H9 (cell line): ENCODE measurements around the gene DEUP1. TPM values are rescaled to one million over a fixed set of nuclear protein-coding genes. Genes with fewer than 3 reads are reported as not detected.

Experiments
- DNase-seq: peaks from one replicate; pipeline ENCODE4 v3.0.0-alpha.2; 2017
- H2AFZ ChIP-seq: one replicate; pipeline ENCODE4 v1.6.1; 2013; ENCODE audit warnings: mild to moderate bottlenecking, low read length, control low read depth, moderate library complexity
- H2AK5ac ChIP-seq: 2 replicates; pipeline ENCODE4 v1.6.1; 2013; ENCODE audit warnings: low read length, control low read depth, mixed read lengths; ENCODE audit not compliant: insufficient read length
- H2BK120ac ChIP-seq: one replicate; pipeline ENCODE4 v1.6.1; 2013; ENCODE audit warnings: low read depth, mild to moderate bottlenecking, low read length, control low read depth, inconsistent platforms; ENCODE audit not compliant: poor library complexity, severe bottlenecking
- H2BK12ac ChIP-seq: 2 replicates; pipeline ENCODE4 v1.6.1; 2013; ENCODE audit warnings: low read length, control low read depth, mixed read lengths, low read depth; ENCODE audit not compliant: insufficient read length
- H2BK15ac ChIP-seq: 2 replicates; pipeline ENCODE4 v1.6.1; 2013; ENCODE audit warnings: low read depth, low read length, control low read depth
- H2BK20ac ChIP-seq: one replicate; pipeline ENCODE4 v1.6.1; 2013; ENCODE audit warnings: low read depth, mild to moderate bottlenecking, low read length, control low read depth, inconsistent platforms; ENCODE audit not compliant: poor library complexity, severe bottlenecking
- H2BK5ac ChIP-seq: 2 replicates; pipeline ENCODE4 v1.6.1; 2013; ENCODE audit warnings: low read length, control low read depth, mixed read lengths; ENCODE audit not compliant: insufficient read length
- H3K14ac ChIP-seq: 2 replicates; pipeline ENCODE4 v1.6.1; 2013; ENCODE audit warnings: low read length, control low read depth; ENCODE audit not compliant: insufficient read depth
- H3K18ac ChIP-seq: 2 replicates; pipeline ENCODE4 v1.6.1; 2013; ENCODE audit warnings: low read depth, mild to moderate bottlenecking, mixed read lengths, low read length, control low read depth; ENCODE audit not compliant: insufficient read length
- H3K23ac ChIP-seq: 2 replicates; pipeline ENCODE4 v1.6.1; 2013; ENCODE audit warnings: low read length, control low read depth, mixed read lengths, low read depth; ENCODE audit not compliant: insufficient read length
- H3K23me2 ChIP-seq: 2 replicates; pipeline ENCODE4 v1.6.1; 2013; ENCODE audit warnings: low read depth, mild to moderate bottlenecking, mixed read lengths, low read length, control low read depth; ENCODE audit not compliant: insufficient read length, poor library complexity, severe bottlenecking
- H3K27ac ChIP-seq: 2 replicates; pipeline ENCODE4 v1.5.1; 2013; ENCODE audit warnings: low read length, control low read depth, mixed read lengths, low read depth; ENCODE audit not compliant: insufficient read length
- H3K27me3 ChIP-seq: 2 replicates; pipeline ENCODE4 v1.6.1; 2013; ENCODE audit warnings: low read length, control low read depth, inconsistent platforms; ENCODE audit not compliant: insufficient read depth
- H3K4ac ChIP-seq: 2 replicates; pipeline ENCODE4 v1.6.1; 2013; ENCODE audit warnings: low read depth, mild to moderate bottlenecking, control low read depth, inconsistent platforms, low read length, moderate library complexity
- H3K4me1 ChIP-seq: 2 replicates; pipeline ENCODE4 v1.6.1; 2013; ENCODE audit warnings: low read length, control low read depth, inconsistent platforms; ENCODE audit not compliant: insufficient read depth
- H3K4me2 ChIP-seq: 2 replicates; pipeline ENCODE4 v1.6.1; 2013; ENCODE audit warnings: low read length, control low read depth, mixed read lengths; ENCODE audit not compliant: insufficient read length, insufficient read depth
- H3K56ac ChIP-seq: 2 replicates; pipeline ENCODE4 v1.6.1; 2013; ENCODE audit warnings: low read depth, mild to moderate bottlenecking, mixed read lengths, low read length, control low read depth; ENCODE audit not compliant: insufficient read length
- H3K79me1 ChIP-seq: 2 replicates; pipeline ENCODE4 v1.6.1; 2013; ENCODE audit warnings: low read depth, mild to moderate bottlenecking, moderate library complexity, low read length, control low read depth, inconsistent platforms; ENCODE audit not compliant: insufficient read depth, poor library complexity, severe bottlenecking
- H3K79me2 ChIP-seq: 2 replicates; pipeline ENCODE4 v1.6.1; 2013; ENCODE audit warnings: low read length, control low read depth, inconsistent platforms; ENCODE audit not compliant: insufficient read depth
- H3K9ac ChIP-seq: 2 replicates; pipeline ENCODE4 v1.6.1; 2013; ENCODE audit warnings: low read length, control low read depth, mixed read lengths; ENCODE audit not compliant: insufficient read length; ENCODE audit errors: extremely low read depth
- H3K9me3 ChIP-seq: one replicate; pipeline ENCODE4 v1.6.1; 2013; ENCODE audit warnings: low read depth, low read length, inconsistent platforms; ENCODE audit not compliant: control insufficient read depth
- H3T11ph ChIP-seq: one replicate; pipeline ENCODE4 v1.6.1; 2013; ENCODE audit warnings: mild to moderate bottlenecking, low read length, control low read depth, inconsistent platforms
- H4K20me1 ChIP-seq: one replicate; pipeline ENCODE4 v1.6.1; 2013; ENCODE audit not compliant: control insufficient read depth, insufficient read length, insufficient read depth
- H4K5ac ChIP-seq: 2 replicates; pipeline ENCODE4 v1.6.1; 2013; ENCODE audit warnings: low read depth, mild to moderate bottlenecking, mixed read lengths, low read length, control low read depth; ENCODE audit not compliant: insufficient read length
- H4K8ac ChIP-seq: replicated peaks from 2 replicates; pipeline ENCODE4 v1.6.1; 2013; ENCODE audit warnings: low read length, control low read depth, mixed read lengths, low read depth; ENCODE audit not compliant: insufficient read length
- H4K91ac ChIP-seq: 2 replicates; pipeline ENCODE4 v1.6.1; 2013; ENCODE audit warnings: low read depth, mild to moderate bottlenecking, moderate library complexity, mixed read lengths, low read length, control low read depth; ENCODE audit not compliant: insufficient read length
- H3K27ac Mint-ChIP-seq, 3 experiments: 2 replicates in 2 of 3; 3 replicates in 1 of 3; pipeline ENCODE4 v1.8.0; 2020 to 2021; ENCODE audit warnings: mixed read lengths in 3 of 3, mild to moderate bottlenecking in 1 of 3, moderate library complexity in 1 of 3
- H3K27me3 Mint-ChIP-seq: 2 replicates; pipeline ENCODE4 v1.8.0; 2021; ENCODE audit warnings: low read depth, mild to moderate bottlenecking, moderate library complexity, mixed read lengths
- H3K36me3 Mint-ChIP-seq, 3 experiments: 2 replicates in 2 of 3; 3 replicates in 1 of 3; pipeline ENCODE4 v1.8.0; 2020 to 2021; ENCODE audit warnings: low read depth in 3 of 3, mixed read lengths in 3 of 3; ENCODE audit not compliant: insufficient read depth in 1 of 3
- H3K4me1 Mint-ChIP-seq, 2 experiments: 2 replicates each; pipeline ENCODE4 v1.8.0; 2020; ENCODE audit warnings: mixed read lengths in 2 of 2
- H3K4me3 Mint-ChIP-seq, 2 experiments: 2 replicates in 1 of 2; 3 replicates in 1 of 2; pipeline ENCODE4 v1.8.0; 2020 to 2021; ENCODE audit warnings: mild to moderate bottlenecking in 2 of 2, mixed read lengths in 2 of 2, moderate library complexity in 1 of 2
- H3K9me3 Mint-ChIP-seq, 2 experiments: 2 replicates in 1 of 2; 3 replicates in 1 of 2; pipeline ENCODE4 v1.8.0; 2020; ENCODE audit warnings: mild to moderate bottlenecking in 2 of 2, mixed read lengths in 2 of 2, moderate library complexity in 1 of 2
- CTCF ChIP-seq: fragments of 200-600 bp; sonication (generic); conservative IDR thresholded peaks from 3 replicates; pipeline ENCODE4 v1.8.0; 2021; ENCODE audit warnings: antibody characterized with exemption, mild to moderate bottlenecking
- WGBS: extraction: QIAGEN DNeasy Blood & Tissue Kit; methylation state at CpG from one replicate; pipeline ENCODE4 v1.1.7; 2013; ENCODE audit warnings: missing lambda C conversion rate, low lambda C conversion rate, mixed read lengths; ENCODE audit not compliant: insufficient read length; ENCODE audit errors: extremely low coverage; 5-methylcytosine and 5-hydroxymethylcytosine counted together
- total RNA-seq: library from RNA; stranded (reverse); gene quantifications from 2 replicates; pipeline ENCODE4 v1.2.1, GENCODE V29; 2021

Gene DEUP1
- total RNA-seq, 1 experiment from 2014 or later: 0.22 TPM

- Histone ChIP-seq H4K20me1 (no peaks in the 10 kb centered on the region), H4K8ac (no peak overlapping the region), H2BK15ac (no peak overlapping the region), H3K9ac (no peak overlapping the region), H3K18ac (no peak overlapping the region), H3T11ph (no peak overlapping the region), H3K4me1 (no peaks in the 10 kb centered on the region), H2BK12ac (no peak overlapping the region), H2AFZ (no peak overlapping the region), H4K91ac (no peak overlapping the region), H2BK120ac (no peak overlapping the region), H3K27ac (no peak overlapping the region), H3K14ac (no peak overlapping the region), H3K23ac (no peak overlapping the region), H2BK5ac (no peak overlapping the region), H3K56ac (no peak overlapping the region), H2AK5ac (no peak overlapping the region), H4K5ac (no peak overlapping the region), H3K4me2 (no peak overlapping the region), H3K27me3 (no peaks in the 10 kb centered on the region), H3K79me2 (no peaks in the 10 kb centered on the region), H2BK20ac (no peak overlapping the region), H3K23me2 (no peaks in the 10 kb centered on the region), H3K4ac (no peak overlapping the region), H3K9me3 (no peaks in the 10 kb centered on the region), H3K79me1 (no peaks in the 10 kb centered on the region)
- H3K4me1 Mint-ChIP-seq: peaks cover 7 to 10% of the 10 kb centered on the region in 2 experiments
- no peak for DNase-seq
- no peaks in the 10 kb centered on the region for H3K36me3 Mint-ChIP-seq
- WGBS: no CpG with 5 or more reads among the region's 1 CpG
- no peaks in the 10 kb centered on the region for H3K27me3 Mint-ChIP-seq
- no peak for TF ChIP-seq CTCF
- peak overlapping the region in 1 of 3 experiments; percentile 54; a peak in 2 of 7 replicates for H3K27ac Mint-ChIP-seq
- no peak overlapping the region for H3K4me3 Mint-ChIP-seq
- H3K9me3 Mint-ChIP-seq: no peaks in the 10 kb centered on the region
Observed at GRCh38 chr11:93291898-93292297, 38.6 kb upstream of the DEUP1 start.
